Gastroesophageal sphincter (tissue), 4 donors: Measurements from ENCODE around the gene UHRF1. TPM values are rescaled to one million over a fixed set of nuclear protein-coding genes. Genes with fewer than 3 reads are reported as not detected.

Experiments
- ATAC-seq: fragments of 150-250 bp; one replicate; pipeline ENCODE4 v1.9.1; 2016; ENCODE audit warnings: mild to moderate bottlenecking, moderate library complexity
- H3K27ac ChIP-seq, 4 donors: fragments of 200-600 bp; sonication (generic) in 3 of 4; 1 replicate in 3 of 4; 2 replicates in 1 of 4; pipeline ENCODE4 v1.5.1; 2016 to 2019
- H3K27me3 ChIP-seq: fragments of 200-600 bp; sonication (generic); one replicate; pipeline ENCODE4 v1.5.1; 2019
- H3K36me3 ChIP-seq, 2 donors: fragments of 200-600 bp; sonication (generic); one replicate each; pipeline ENCODE4 v1.5.1; 2019; ENCODE audit warnings: control low read depth in 1 of 2
- H3K4me1 ChIP-seq, 3 donors: fragments of 200-600 bp; sonication (generic); 1 replicate in 2 of 3; 2 replicates in 1 of 3; pipeline ENCODE4 v1.5.1; 2016 to 2019; ENCODE audit warnings: control low read depth in 2 of 3
- H3K4me3 ChIP-seq, 2 donors: fragments of 200-600 bp; sonication (generic); one replicate each; pipeline ENCODE4 v1.5.1; 2019; ENCODE audit warnings: mild to moderate bottlenecking in 1 of 2, moderate library complexity in 1 of 2
- H3K9me3 ChIP-seq, 3 donors: fragments of 200-600 bp; sonication (generic); one replicate each; pipeline ENCODE4 v1.5.1; 2017 to 2019; ENCODE audit warnings: control low read depth in 2 of 3
- CTCF ChIP-seq, 4 experiments: fragments of 200-600 bp in 2 of 4; fragments of 450-650 bp in 2 of 4; sonication (generic) in 1 of 4; IDR thresholded peaks; one replicate each; pipeline ENCODE4 v1.5.1; 2017 to 2019; ENCODE audit warnings: antibody characterized with exemption in 4 of 4, mild to moderate bottlenecking in 2 of 4, moderate library complexity in 2 of 4
- EP300 ChIP-seq: sonication (generic); formaldehyde crosslinking; IDR thresholded peaks from one replicate; pipeline ENCODE4 v1.6.1; 2017; ENCODE audit warnings: antibody characterized with exemption, mild to moderate bottlenecking
- POLR2A ChIP-seq, 2 donors: fragments of 450-650 bp; IDR thresholded peaks; one replicate each; pipeline ENCODE4 v1.6.1; 2017; ENCODE audit warnings: antibody characterized with exemption in 2 of 2, mild to moderate bottlenecking in 2 of 2, moderate library complexity in 1 of 2
- POLR2AphosphoS5 ChIP-seq: sonication (generic); formaldehyde crosslinking; IDR thresholded peaks from one replicate; pipeline ENCODE4 v1.6.1; 2017; ENCODE audit warnings: antibody characterized with exemption
- WGBS, 2 donors: methylation state at CpG; one replicate each; pipeline ENCODE4 v1.1.5; 2018; ENCODE audit warnings: low coverage in 1 of 2; 5-methylcytosine and 5-hydroxymethylcytosine counted together
- total RNA-seq, 4 donors: library from RNA; depleted of rRNA; stranded (reverse); fragments of >200 nt; gene quantifications; one replicate each; pipeline ENCODE4 v1.1.0, GENCODE V29; 2016

The UHRF1 gene
- total RNA-seq, 4 donors from 2014 or later, result 0.58 to 1.4 (median 0.73) TPM

- TF ChIP-seq CTCF (IDR thresholded peaks at IDR 0.05) (no peak), POLR2AphosphoS5 (no peak), POLR2A (IDR thresholded peaks at IDR 0.05) (no peak), EP300 (no peak)
- ATAC-seq, result no peak
- Histone ChIP-seq H3K9me3 (no peaks in the 10 kb centered on the region), H3K36me3 (peaks cover 0 to 12% of the 10 kb centered on the region in 2 donors), H3K27ac (no peak overlapping the region), H3K4me1 (peaks cover 0 to 97% (median 41%) of the 10 kb centered on the region in 3 donors), H3K4me3 (no peak overlapping the region), H3K27me3 (no peaks in the 10 kb centered on the region)
- 71 to 72% methylated on average over 3 of the region's 7 CpGs for WGBS, 2 donors
Measured at GRCh38 chr19:4984106-4984380, 74.7 kb downstream of the UHRF1 start.

GRCh38 chr19:4984438-4984990 lies 75.2 kb downstream of the UHRF1 start:
- TF ChIP-seq POLR2AphosphoS5 (no peak), EP300 (no peak), CTCF (IDR thresholded peaks at IDR 0.05) (no peak), POLR2A (IDR thresholded peaks at IDR 0.05) (no peak)
- Histone ChIP-seq H3K9me3 (no peaks in the 10 kb centered on the region), H3K4me3 (no peak overlapping the region), H3K36me3 (peaks cover 0 to 12% of the 10 kb centered on the region in 2 donors), H3K27me3 (no peaks in the 10 kb centered on the region), H3K4me1 (peaks cover 0 to 97% (median 41%) of the 10 kb centered on the region in 3 donors), H3K27ac (peak overlapping the region in 1 of 4 donors; percentile 2)
- ATAC-seq, result no peak
- WGBS, 2 donors, result 55 to 61% methylated on average over 5 to 6 of the region's 18 CpGs

GRCh38 chr19:4985551-4985991 lies 76.3 kb downstream of the UHRF1 start:
- Histone ChIP-seq H3K4me3 (no peak overlapping the region), H3K27me3 (no peaks in the 10 kb centered on the region), H3K4me1 (peaks cover 0 to 89% (median 41%) of the 10 kb centered on the region in 3 donors), H3K27ac (peak overlapping the region in 2 of 4 donors; percentile 14 to 18), H3K9me3 (no peaks in the 10 kb centered on the region), H3K36me3 (peaks cover 0 to 12% of the 10 kb centered on the region in 2 donors)
- ATAC-seq, result no peak
- 73 to 86% methylated on average over 8 to 11 of the region's 22 CpGs for WGBS, 2 donors
- TF ChIP-seq POLR2A (IDR thresholded peaks at IDR 0.05) (no peak), CTCF (IDR thresholded peaks at IDR 0.05) (no peak), EP300 (no peak), POLR2AphosphoS5 (no peak)

GRCh38 chr19:4986056-4986455 lies 76.8 kb downstream of the UHRF1 start:
- WGBS, 2 donors, result no CpG with 5 or more reads among the region's 19 CpGs
- Histone ChIP-seq H3K27me3 (no peaks in the 10 kb centered on the region), H3K9me3 (no peaks in the 10 kb centered on the region), H3K36me3 (peaks cover 0 to 12% of the 10 kb centered on the region in 2 donors), H3K4me1 (peaks cover 0 to 84% (median 41%) of the 10 kb centered on the region in 3 donors), H3K4me3 (no peak overlapping the region), H3K27ac (peak overlapping the region in 2 of 4 donors; percentile 14 to 18)
- TF ChIP-seq CTCF (IDR thresholded peaks at IDR 0.05), result no peak
- TF ChIP-seq POLR2A (IDR thresholded peaks at IDR 0.05), result no peak
- TF ChIP-seq EP300, result no peak
- TF ChIP-seq POLR2AphosphoS5, result no peak
- ATAC-seq, result no peak

GRCh38 chr19:4986471-4986891 lies 77.2 kb downstream of the UHRF1 start:
- TF ChIP-seq EP300, result no peak
- no peak for TF ChIP-seq CTCF (IDR thresholded peaks at IDR 0.05)
- no peak for TF ChIP-seq POLR2AphosphoS5
- TF ChIP-seq POLR2A (IDR thresholded peaks at IDR 0.05), result no peak
- no peak for ATAC-seq
- Histone ChIP-seq H3K27ac (no peak overlapping the region), H3K27me3 (no peaks in the 10 kb centered on the region), H3K36me3 (peaks cover 0 to 12% of the 10 kb centered on the region in 2 donors), H3K9me3 (no peaks in the 10 kb centered on the region), H3K4me1 (peaks cover 0 to 80% (median 41%) of the 10 kb centered on the region in 3 donors), H3K4me3 (no peak overlapping the region)
- 72 to 79% methylated on average over 2 to 11 of the region's 19 CpGs for WGBS, 2 donors
